BLaER1 treated with 17β-estradiol and CSF1 and Interleukin-3, amounts not matched to agents 10 nM and 100 nM (cell line): ENCODE measurements around the gene CSMD2.

ENCODE experiments used
- H3K27ac ChIP-seq, 11 experiments: shearing (Covaris generic); formaldehyde crosslinking; 2 replicates each; pipeline ENCODE4 v1.8.1; 2022
- H3K27me3 ChIP-seq, 11 experiments: shearing (Covaris generic); formaldehyde crosslinking; 2 replicates each; pipeline ENCODE4 v1.8.1; 2022
- H3K36me3 ChIP-seq, 11 experiments: shearing (Covaris generic); formaldehyde crosslinking; 2 replicates each; pipeline ENCODE4 v1.8.1; 2022
- H3K4me1 ChIP-seq, 10 experiments: shearing (Covaris generic); formaldehyde crosslinking; 2 replicates each; pipeline ENCODE4 v1.8.1; 2022
- H3K4me2 ChIP-seq, 11 experiments: shearing (Covaris generic); formaldehyde crosslinking; 2 replicates each; pipeline ENCODE4 v1.8.1; 2022
- H3K4me3 ChIP-seq, 10 experiments: shearing (Covaris generic); formaldehyde crosslinking; 2 replicates each; pipeline ENCODE4 v1.8.1; 2022
- H3K9ac ChIP-seq, 11 experiments: shearing (Covaris generic); formaldehyde crosslinking; 2 replicates each; pipeline ENCODE4 v1.8.1; 2022
- H3K9me3 ChIP-seq, 11 experiments: shearing (Covaris generic); formaldehyde crosslinking; replicated peaks in 1 of 11; 2 replicates each; pipeline ENCODE4 v1.8.1; 2022
- H4K20me1 ChIP-seq, 11 experiments: shearing (Covaris generic); formaldehyde crosslinking; 2 replicates each; pipeline ENCODE4 v1.8.1; 2022
- Cebpa-rat ChIP-seq, 11 experiments: shearing (Covaris generic); IDR thresholded peaks; 2 replicates each; pipeline ENCODE4 v1.8.1; 2022

Gene CSMD2

GRCh38 chr1:33586106-33586505 lies 578.9 kb downstream of the CSMD2 start:
- Histone ChIP-seq H3K36me3 (no peaks in the 10 kb centered on the region), H3K9me3 (no peaks in the 10 kb centered on the region), H3K27ac (no peak overlapping the region), H3K4me3 (no peak overlapping the region), H3K9ac (no peak overlapping the region), H4K20me1 (no peaks in the 10 kb centered on the region), H3K27me3 (no peaks in the 10 kb centered on the region), H3K4me1 (no peaks in the 10 kb centered on the region), H3K4me2 (no peak overlapping the region)
- no peak for TF ChIP-seq Cebpa-rat (IDR thresholded peaks at IDR 0.05)

GRCh38 chr1:33583567-33583966 lies 581.5 kb downstream of the CSMD2 start:
- Histone ChIP-seq H3K4me3 (no peak overlapping the region), H3K4me2 (no peak overlapping the region), H3K27ac (no peak overlapping the region), H3K4me1 (peaks cover 8 to 20% (median 13%) of the 10 kb centered on the region in 10 experiments), H4K20me1 (no peaks in the 10 kb centered on the region), H3K9me3 (no peaks in the 10 kb centered on the region), H3K9ac (no peak overlapping the region), H3K36me3 (no peaks in the 10 kb centered on the region), H3K27me3 (no peaks in the 10 kb centered on the region)
- TF ChIP-seq Cebpa-rat (IDR thresholded peaks at IDR 0.05), result no peak

GRCh38 chr1:33578557-33579448 lies 586.2 kb downstream of the CSMD2 start:
- Histone ChIP-seq H3K9ac (peak overlapping the region in 8 of 11 experiments; percentile 10 to 72 (median 44); a peak in 13 of 22 replicates), H4K20me1 (no peaks in the 10 kb centered on the region), H3K4me1 (peaks cover 29 to 62% (median 53%) of the 10 kb centered on the region in 10 experiments), H3K27ac (peak overlapping the region in 9 of 11 experiments; percentile 2 to 77 (median 65); a peak in 16 of 22 replicates), H3K36me3 (no peaks in the 10 kb centered on the region), H3K9me3 (no peaks in the 10 kb centered on the region), H3K27me3 (no peaks in the 10 kb centered on the region), H3K4me2 (peak overlapping the region; percentile 50 to 90 (median 81)), H3K4me3 (peak overlapping the region in 3 of 10 experiments; percentile 6 to 34 (median 16); a peak in 4 of 20 replicates)
- no peak for TF ChIP-seq Cebpa-rat (IDR thresholded peaks at IDR 0.05)

GRCh38 chr1:33577663-33578062 lies 587.4 kb downstream of the CSMD2 start:
- Histone ChIP-seq H3K4me2 (peak overlapping the region in 9 of 11 experiments; percentile 71 to 90 (median 81); a peak in 18 of 22 replicates), H3K4me1 (peaks cover 29 to 62% (median 53%) of the 10 kb centered on the region in 10 experiments), H3K9me3 (no peaks in the 10 kb centered on the region), H3K36me3 (no peaks in the 10 kb centered on the region), H4K20me1 (no peaks in the 10 kb centered on the region), H3K9ac (peak overlapping the region in 1 of 11 experiments; percentile 28; a peak in 2 of 22 replicates), H3K27me3 (no peaks in the 10 kb centered on the region), H3K27ac (peak overlapping the region in 5 of 11 experiments; percentile 55 to 77 (median 75); a peak in 9 of 22 replicates), H3K4me3 (no peak overlapping the region)
- no peak for TF ChIP-seq Cebpa-rat (IDR thresholded peaks at IDR 0.05)

GRCh38 chr1:33576821-33577599 lies 588.0 kb downstream of the CSMD2 start:
- Histone ChIP-seq H3K4me2 (peak overlapping the region; percentile 3 to 90 (median 81); a peak in 19 of 22 replicates), H3K4me1 (peaks cover 29 to 62% (median 53%) of the 10 kb centered on the region in 10 experiments), H3K36me3 (no peaks in the 10 kb centered on the region), H3K9me3 (peaks cover 0 to 4% (median 0%) of the 10 kb centered on the region in 11 experiments; a peak in 1 of 22 replicates), H3K27ac (peak overlapping the region in 5 of 11 experiments; percentile 27 to 77 (median 75); a peak in 9 of 22 replicates), H3K9ac (peak overlapping the region in 1 of 11 experiments; percentile 28; a peak in 2 of 22 replicates), H4K20me1 (no peaks in the 10 kb centered on the region), H3K4me3 (no peak overlapping the region), H3K27me3 (no peaks in the 10 kb centered on the region)
- TF ChIP-seq Cebpa-rat (IDR thresholded peaks at IDR 0.05), result no peak

- Histone ChIP-seq H3K27me3 (no peaks in the 10 kb centered on the region), H3K36me3 (no peaks in the 10 kb centered on the region), H3K4me1 (peaks cover 29 to 60% (median 53%) of the 10 kb centered on the region in 10 experiments), H3K4me2 (peak overlapping the region; percentile 6 to 90 (median 72); a peak in 18 of 22 replicates), H3K9ac (no peak overlapping the region), H3K9me3 (peaks cover 0 to 4% (median 0%) of the 10 kb centered on the region in 11 experiments; a peak in 1 of 22 replicates), H4K20me1 (no peaks in the 10 kb centered on the region), H3K4me3 (no peak overlapping the region), H3K27ac (no peak overlapping the region)
- TF ChIP-seq Cebpa-rat (IDR thresholded peaks at IDR 0.05), result no peak
Measured at GRCh38 chr1:33575324-33575879, 589.6 kb downstream of the CSMD2 start.

GRCh38 chr1:33573661-33574060 lies 591.4 kb downstream of the CSMD2 start:
- Histone ChIP-seq H3K27ac (no peak overlapping the region), H3K27me3 (no peaks in the 10 kb centered on the region), H4K20me1 (no peaks in the 10 kb centered on the region), H3K36me3 (no peaks in the 10 kb centered on the region), H3K4me3 (no peak overlapping the region), H3K9ac (no peak overlapping the region), H3K9me3 (peaks cover 0 to 4% (median 0%) of the 10 kb centered on the region in 11 experiments; a peak in 1 of 22 replicates), H3K4me1 (peaks cover 22 to 44% (median 41%) of the 10 kb centered on the region in 10 experiments), H3K4me2 (no peak overlapping the region)
- TF ChIP-seq Cebpa-rat (IDR thresholded peaks at IDR 0.05), result no peak

GRCh38 chr1:33572387-33572786 lies 592.6 kb downstream of the CSMD2 start:
- Histone ChIP-seq H3K27ac (no peak overlapping the region), H3K4me1 (peaks cover 16 to 32% (median 28%) of the 10 kb centered on the region in 10 experiments; a peak in 19 of 20 replicates), H4K20me1 (no peaks in the 10 kb centered on the region), H3K9me3 (peaks cover 0 to 4% (median 0%) of the 10 kb centered on the region in 11 experiments; a peak in 1 of 22 replicates), H3K4me2 (0 out of 22 replicates have a peak overlapping the region, but pooled peaks of 1 of the 11 experiments have one; percentile 3), H3K9ac (no peak overlapping the region), H3K36me3 (no peaks in the 10 kb centered on the region), H3K4me3 (no peak overlapping the region), H3K27me3 (no peaks in the 10 kb centered on the region)
- no peak for TF ChIP-seq Cebpa-rat (IDR thresholded peaks at IDR 0.05)
